ENCODE measurements around the gene BANP.
"Not testable (repeated sequence)": the region's sequence is repeated elsewhere in the genome, so short reads cannot be mapped to it uniquely, and the experiment has no call there.

Gene BANP

DNA sequence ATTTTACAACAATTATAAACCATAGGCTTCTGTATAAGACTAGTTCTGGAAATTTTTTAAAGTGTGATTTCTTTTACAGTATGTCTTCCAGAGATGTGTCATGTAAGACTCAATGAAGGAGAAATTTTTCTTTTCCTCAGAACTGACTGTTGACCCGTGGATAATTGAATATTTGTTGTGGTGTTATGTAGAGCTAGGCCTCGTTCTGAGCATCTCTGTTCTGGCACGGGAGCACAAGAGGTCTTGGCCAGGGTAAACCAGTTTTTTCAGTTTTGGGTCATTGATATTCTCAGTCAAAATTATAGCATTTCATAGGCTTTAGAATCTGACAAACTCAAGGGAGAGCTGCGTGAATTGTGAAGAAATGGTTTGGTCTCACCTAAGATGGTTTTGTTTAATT lies 39.0 kb downstream of the BANP start:
- in situ Hi-C loops (cut with HindIII; ENCODE audit: low sequenced_read_pairs) = not testable (repeated sequence)

DNA sequence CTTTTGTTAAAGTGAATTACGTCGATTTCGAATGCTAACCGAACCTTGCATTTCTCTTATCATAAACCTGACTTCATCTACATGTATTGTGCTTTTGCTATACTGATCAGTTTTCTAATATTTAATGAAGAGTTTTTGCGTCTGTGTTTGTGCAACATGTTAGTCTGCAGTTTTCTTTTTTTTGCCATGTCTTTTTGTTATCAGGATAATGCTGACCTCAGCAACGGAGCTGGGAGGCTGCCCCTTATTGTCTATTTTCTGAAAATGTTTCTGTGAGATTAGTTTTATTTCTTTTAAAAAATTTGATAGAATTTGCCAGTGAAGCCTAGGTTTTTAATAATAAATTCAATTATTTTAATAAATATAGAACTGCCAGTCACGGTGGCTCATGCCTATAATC lies 40.9 kb downstream of the BANP start:
- in situ Hi-C loops (cut with HindIII; ENCODE audit: low sequenced_read_pairs) = not testable (repeated sequence)

DNA sequence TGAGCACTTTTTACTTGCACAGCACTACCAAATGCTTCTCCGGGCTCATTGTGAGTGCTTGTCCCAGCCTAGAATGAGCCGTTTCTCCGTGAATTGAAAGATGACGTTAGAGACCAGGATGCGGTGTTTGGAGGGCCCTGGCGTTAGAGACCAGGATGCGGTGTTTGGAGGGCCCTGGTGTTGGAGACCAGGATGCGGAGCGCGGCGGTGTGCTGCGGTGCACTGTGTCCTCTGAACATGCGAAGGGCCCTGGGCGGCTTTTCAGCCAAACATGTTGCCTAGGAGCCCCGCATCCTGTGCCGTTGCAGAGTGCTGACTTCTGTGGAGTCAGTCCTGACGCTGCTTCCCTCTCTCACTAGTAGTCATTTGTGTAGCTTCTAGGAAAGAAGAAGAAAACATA lies 42.7 kb downstream of the BANP start:
- in situ Hi-C loops (cut with HindIII; ENCODE audit: low sequenced_read_pairs) = no loop called here

DNA sequence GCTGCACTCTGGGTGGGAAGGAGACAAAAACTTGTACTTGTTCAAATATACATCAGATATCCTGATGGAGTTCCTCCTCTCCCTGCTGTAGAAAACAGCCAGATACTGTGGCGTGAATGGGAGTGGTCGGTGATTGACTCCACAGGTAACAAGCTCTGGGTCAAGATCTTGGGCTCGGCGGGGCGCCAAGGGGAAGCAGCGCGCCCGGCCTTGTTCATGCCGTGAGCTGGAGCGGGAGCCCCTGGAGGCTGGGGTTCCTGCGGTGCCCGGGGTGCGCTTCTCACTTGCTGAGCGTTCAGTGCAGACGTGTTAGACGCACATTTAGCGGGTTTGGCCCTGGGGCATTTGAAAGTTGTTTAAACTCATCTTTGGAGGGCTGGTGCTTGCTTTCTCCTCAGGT lies 44.4 kb downstream of the BANP start:
- in situ Hi-C loops (cut with HindIII; ENCODE audit: low sequenced_read_pairs) = no loop called here

DNA sequence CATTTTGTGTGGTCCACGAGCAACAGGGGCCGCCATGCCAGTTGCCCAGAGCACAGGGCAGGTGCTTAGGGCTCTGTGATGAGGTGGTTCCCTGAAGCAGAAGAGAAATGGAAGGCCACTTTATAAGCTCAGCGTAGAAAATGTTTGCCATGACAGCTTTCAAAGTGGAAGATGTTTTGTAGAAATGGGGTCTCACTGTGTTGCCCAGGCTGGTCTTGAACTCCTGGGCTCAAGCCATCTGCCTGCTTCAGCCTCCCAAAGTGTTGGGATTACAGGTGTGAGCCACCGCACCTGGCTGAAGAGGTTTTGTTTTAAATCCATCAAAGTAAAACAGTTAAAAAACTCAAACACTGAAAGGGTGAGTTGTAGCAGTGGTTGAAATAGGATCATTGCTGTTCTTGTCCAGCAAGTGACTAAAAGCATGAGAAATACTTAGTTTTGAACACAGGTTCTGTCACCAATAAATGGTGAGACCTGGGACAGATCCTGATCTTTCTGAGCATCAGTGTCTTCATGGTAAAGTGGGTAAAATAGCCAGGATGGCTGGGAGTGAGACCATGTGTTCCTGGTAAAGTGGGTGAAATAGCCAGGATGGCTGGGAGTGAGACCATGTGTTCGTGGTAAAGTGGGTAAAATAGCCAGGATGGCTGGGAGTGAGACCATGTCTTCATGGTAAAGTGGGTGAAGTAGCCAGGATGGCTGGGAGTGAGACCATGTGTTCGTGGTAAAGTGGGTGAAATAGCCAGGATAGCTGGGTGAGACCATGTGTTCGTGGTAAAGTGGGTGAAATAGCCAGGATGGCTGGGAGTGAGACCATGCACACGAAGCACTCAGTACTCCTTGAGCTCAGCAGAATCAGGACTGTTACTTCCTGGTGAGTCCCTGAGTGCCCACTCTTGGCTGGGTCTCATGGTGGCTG lies 46.0 kb downstream of the BANP start:
- in situ Hi-C loops (cut with HindIII; ENCODE audit: low sequenced_read_pairs) = no loop called here

DNA sequence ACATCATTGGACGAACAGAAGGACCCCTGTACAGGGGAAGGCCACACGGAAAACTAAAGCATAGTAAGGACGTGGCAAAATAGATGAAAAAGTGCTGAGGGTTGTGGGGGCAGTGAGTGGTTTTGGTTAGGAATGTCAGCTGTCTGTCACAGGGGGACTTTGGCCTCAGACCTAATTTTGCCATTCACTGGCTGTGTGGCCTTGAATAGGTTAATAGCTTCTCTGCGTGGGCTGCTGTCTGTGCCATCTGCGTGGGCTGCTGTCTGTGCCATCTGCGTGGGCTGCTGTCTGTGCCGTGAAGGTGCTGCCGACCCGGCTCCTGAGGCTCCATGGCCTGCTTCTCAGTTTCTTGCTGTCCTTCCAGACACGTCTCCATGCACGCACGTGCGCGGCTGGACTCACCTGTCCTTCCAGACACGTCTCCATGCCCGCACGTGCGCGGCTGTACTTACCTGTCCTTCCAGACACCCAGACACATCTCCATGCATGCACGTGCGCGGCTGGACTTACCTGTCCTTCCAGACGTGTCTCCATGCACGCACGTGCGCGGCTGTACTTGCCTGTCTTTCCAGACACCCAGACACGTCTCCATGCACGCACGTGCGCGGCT lies 47.1 kb downstream of the BANP start:
- in situ Hi-C loops (cut with HindIII; ENCODE audit: low sequenced_read_pairs) = not testable (repeated sequence)

DNA sequence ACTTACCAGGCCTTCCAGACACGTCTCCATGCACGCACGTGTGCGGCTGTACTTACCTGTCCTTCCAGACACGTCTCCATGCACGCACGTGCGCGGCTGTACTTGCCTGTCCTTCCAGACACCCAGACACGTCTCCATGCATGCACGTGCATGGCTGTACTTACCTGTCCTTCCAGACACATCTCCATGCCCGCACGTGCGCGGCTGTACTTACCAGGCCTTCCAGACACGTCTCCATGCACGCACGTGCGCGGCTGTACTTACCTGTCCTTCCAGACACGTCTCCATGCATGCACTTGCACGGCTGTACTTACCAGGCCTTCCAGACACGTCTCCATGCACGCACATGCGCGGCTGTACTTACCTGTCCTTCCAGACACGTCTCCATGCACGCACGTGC lies 47.8 kb downstream of the BANP start:
- in situ Hi-C loops (cut with HindIII; ENCODE audit: low sequenced_read_pairs) = not testable (repeated sequence)

DNA sequence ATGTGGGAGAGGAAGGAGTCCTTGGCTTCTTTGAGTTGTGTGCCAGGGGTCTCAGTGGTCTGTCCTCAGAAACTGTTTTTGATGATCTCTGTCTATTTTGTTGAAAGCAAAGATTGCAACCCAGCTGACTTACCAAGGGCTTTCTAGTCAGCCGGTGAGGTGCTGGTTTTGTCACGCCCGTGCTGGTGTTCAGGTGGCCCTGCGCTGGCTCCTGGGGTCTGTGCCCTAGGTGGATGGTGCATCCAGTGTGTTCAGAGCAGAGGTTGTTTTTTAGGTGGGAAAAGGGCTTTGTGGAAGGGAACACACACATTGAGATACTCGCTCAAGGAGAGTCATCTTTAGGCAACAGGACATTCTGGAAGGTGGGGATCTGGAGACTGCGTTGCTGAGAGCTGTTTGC lies 51.0 kb downstream of the BANP start:
- in situ Hi-C loops (cut with HindIII; ENCODE audit: low sequenced_read_pairs) = no loop called here

DNA sequence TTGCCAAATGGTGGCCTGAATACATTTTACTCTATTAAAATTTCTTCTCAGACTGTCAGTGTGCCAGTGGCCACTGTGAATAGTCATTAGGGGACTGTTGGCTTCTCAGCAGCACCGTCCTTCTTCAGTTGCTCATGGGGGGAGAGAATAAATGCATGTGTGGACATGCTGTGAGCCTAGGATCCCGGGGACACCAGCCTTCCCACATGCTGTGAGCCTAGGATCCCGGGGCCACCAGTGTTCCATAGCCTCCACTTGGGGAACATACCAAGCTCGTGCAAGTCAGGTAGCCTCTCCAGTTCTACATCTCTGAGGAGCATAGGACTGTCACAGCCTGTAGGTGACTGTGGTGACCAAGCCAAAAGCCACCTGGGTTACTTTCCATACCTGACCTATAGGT lies 51.5 kb downstream of the BANP start:
- in situ Hi-C loops (cut with HindIII; ENCODE audit: low sequenced_read_pairs) = no loop called here

DNA sequence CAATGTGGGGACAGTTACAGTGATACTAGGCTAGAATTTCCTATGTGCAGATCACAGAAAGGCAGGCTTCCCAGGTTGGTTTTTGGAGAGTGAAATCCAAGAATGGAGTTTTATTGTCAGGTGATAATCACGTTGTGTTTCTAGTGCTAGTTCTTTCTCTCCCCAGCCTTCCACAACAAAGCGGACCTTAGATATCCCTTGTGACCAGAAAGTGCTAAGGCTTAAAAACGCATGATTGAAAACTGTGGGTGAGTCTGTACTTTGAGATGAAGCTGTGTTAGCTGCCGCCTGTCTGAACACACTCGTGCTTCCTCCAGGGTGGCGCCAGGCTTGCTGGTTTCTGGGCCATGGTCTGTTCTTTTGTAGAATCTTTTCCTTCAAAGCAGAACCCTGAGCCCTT lies 52.1 kb downstream of the BANP start:
- in situ Hi-C loops (cut with HindIII; ENCODE audit: low sequenced_read_pairs) = no loop called here

DNA sequence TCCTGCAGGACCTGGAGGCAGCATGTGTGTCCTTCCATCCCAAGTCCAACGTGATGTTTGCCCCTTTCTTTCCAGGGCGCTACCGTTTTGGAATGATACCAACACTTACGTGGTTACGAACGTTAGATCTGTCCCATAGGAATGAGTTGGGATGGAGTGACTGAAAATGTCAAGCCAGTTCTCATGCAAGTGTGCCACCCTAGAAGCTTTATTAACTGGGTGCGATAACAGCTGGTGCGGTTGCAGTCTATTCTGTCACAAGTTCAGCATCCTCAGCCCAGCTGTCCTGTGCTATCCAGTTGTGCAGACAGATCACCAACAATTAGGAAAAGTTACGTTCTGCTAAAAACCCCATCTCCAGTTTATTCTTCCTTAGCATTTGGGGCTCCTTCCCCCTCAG lies 52.5 kb downstream of the BANP start:
- in situ Hi-C loops (cut with HindIII; ENCODE audit: low sequenced_read_pairs) = no loop called here

DNA sequence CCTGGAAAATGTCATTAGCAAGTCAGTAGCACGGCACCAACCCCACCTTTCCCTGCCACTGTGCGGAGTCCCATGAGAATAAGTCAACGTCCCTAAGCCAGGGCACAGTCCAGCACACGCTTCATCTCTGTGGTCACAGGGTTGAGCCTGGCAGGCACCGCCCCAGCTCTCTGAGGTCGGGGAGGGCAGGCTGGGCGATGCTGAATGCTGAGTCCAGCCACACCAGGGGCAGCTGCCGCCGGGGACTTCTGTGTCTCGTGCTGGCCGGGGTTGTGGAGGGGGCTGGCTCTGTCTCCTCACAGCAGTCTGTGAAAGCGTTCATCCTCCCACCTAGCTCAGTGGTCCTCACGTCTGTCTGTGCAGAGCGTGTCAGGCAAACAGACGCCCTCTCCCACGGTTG lies 53.2 kb downstream of the BANP start:
- in situ Hi-C loops (cut with HindIII; ENCODE audit: low sequenced_read_pairs) = no loop called here

DNA sequence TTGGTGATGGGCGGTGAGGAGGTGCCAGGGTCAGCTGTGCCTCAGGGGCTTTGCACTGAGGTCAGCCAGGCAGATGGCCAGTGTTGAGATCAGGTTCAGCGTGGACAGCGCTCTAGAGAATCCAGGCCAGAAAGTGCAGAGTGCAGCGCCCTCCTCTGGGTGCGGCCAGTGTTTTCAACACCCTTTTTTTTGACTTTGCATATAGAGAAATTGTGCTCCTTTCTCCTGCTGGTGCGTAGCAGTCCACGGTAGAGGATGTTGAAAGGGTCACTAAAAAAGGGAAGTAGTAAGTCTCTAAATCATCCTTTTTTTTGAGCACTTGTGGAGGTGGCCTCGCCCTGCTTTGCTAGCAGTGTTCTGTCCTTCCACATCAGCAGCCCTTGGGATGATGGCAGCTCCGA lies 53.9 kb downstream of the BANP start:
- in situ Hi-C loops (cut with HindIII; ENCODE audit: low sequenced_read_pairs) = no loop called here

DNA sequence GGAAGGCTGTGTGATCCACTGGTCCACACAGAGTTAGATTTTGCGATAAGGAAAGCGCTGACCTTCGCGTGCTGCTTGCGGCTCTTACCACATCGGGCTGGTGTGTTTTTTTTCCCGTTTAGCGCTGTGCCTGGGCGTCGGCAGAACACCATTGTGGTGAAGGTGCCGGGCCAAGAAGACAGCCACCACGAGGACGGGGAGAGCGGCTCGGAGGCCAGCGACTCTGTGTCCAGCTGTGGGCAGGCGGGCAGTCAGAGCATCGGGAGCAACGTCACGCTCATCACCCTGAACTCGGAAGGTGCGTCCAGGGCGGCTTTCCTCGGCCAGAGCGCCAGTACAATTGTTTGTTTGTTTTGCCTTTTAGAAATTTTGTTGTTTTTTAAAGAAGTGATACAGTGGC lies 54.7 kb downstream of the BANP start:
- in situ Hi-C loops (cut with HindIII; ENCODE audit: low sequenced_read_pairs) = no loop called here

DNA sequence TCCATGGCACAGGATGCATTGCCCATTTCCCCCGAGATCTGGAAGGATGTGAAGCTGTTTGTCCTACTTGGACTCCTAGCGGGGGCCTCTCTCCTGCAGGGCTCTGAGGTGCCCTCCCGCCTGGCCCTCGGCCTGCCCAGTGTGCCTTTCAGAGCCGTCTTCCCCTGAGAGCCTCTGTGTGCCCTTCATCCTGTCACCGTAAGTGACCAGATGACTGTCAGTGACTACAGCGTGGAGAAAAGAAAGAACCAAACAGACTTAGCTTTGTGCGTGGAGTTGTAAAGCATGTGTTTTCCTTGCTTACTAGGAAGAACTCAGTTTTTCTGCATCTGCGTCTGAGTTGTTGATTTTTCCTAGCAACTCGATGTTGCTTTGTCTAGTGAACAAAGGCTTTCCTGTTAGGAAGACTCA lies 56.1 kb downstream of the BANP start:
- in situ Hi-C loops (cut with HindIII; ENCODE audit: low sequenced_read_pairs) = no loop called here

DNA sequence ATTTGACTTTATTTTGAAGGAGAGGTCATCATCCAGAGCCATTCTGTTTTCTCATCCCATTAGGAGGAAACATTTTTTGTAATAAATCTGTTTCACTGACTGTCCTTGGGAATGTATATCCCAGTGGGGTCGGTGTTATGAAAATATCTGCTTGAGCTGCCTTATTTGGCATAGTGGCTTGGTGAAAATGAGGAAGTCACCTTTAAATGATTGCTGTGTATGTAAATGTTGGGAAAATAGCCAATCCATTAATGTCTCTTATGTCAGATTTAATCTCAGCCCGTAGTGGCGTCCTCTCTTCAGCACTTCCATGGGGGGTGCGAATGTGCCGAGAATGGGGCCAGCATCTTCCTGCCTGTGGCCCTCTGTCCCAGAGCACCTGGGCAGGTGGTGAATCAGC lies 57.6 kb downstream of the BANP start:
- in situ Hi-C loops (cut with HindIII; ENCODE audit: low sequenced_read_pairs) = no loop called here

DNA sequence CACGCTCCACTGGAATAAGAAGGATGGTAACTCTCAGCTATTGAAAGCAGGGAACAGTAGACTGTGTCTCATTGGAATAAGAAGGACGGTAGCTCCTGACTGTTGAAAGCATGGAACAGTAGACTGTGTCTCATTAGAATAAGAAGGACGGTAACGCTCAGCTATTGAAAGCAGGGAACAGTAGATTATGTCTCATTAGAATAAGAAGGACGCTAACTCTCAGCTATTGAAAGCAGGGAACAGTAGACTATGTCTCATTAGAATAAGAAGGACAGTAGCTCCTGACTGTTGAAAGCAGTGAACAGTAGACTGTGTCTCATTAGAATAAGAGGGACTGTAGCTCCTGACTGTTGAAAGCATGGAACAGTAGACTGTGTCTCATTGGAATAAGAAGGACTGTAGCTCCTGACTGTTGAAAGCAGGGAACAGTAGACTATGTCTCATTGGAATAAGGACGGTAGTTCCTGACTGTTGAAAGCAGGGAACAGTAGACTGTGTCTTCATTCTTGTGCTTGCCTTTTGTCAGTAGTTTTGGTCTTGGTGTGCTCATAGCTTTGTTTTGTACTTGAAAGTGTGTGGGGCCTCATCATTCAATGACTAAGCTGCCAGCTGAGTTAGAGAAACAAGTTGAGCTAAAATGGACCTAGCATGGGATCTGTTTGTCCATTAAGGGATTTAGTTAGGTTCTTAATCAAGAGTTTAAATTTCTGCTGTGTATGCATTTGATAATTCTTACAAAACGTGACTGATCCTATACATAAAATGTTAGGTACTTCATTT lies 58.5 kb downstream of the BANP start:
- in situ Hi-C loops (cut with HindIII; ENCODE audit: low sequenced_read_pairs) = no loop called here

DNA sequence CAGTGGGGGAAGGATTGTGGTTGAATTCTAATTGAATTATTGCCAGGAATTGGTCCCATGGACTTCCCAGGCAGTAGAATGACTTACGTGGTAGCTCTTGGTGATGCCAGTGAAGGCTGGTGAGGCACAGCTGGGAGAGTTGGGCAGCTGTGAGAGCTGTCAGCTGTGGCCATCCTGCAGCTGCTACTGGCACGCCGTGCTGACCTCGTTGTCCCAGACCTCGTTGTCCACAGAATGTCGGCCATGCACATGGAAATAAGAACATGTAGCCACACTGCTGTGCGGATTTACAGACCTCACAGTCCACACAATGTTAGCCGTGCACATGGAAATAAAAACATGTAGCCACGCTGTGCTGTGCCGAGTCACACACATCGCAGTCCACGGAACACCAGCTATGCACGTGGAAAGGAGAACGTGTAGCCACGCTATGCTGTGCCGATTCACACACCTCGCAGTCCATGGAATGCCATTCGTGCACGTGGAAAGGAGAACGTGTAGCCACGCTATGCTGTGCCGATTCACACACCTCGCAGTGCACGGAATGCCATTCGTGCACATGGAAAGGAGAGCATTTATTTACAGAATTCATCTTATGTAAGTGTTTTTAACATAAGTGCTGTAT lies 59.2 kb downstream of the BANP start:
- in situ Hi-C loops (cut with HindIII; ENCODE audit: low sequenced_read_pairs) = no loop called here

DNA sequence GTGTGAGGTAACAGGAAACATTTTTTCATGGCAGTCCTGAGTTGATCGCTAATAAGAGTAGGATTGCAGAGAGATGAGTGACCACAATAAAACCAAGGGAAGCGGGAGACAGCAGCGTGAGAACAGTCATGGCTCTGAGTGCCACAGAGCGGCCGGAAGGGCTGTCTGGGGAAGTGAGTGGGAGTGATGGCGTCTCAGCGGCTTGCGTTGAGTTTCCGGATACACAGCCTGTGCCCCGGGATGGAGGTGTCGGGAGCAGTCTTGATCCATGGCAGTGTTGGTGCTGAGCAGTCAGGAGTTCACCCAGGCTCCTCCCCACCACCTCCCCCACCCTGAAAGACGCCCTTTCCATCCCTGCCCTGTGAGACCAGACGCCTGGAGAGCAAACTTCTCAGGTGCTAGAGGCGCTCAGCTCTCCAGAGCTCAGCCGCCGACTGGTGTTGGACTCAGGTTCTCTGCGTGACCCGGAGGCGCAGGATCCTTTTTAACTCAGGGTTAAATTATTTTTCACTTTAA lies 59.8 kb downstream of the BANP start:
- in situ Hi-C loops (cut with HindIII; ENCODE audit: low sequenced_read_pairs) = no loop called here

DNA sequence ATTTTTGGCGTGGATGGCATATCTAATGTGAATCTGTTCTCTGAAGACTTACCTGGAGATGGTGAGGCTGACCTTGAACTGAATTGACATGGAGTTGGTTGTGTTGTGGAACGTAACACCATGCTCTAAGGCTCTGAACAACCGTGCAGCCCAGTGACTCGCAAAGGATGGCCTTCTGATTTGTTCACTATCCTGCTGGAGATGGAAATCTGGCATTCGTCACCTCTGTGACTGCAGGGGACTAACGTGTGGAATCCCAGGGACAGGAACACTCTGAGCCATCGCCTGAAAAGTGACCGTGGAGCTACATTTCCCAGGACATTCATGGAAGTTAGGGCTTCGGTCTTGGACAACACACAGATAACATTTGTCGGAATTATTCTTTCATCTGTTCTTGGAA lies 61.1 kb downstream of the BANP start:
- in situ Hi-C loops (cut with HindIII; ENCODE audit: low sequenced_read_pairs) = no loop called here

DNA sequence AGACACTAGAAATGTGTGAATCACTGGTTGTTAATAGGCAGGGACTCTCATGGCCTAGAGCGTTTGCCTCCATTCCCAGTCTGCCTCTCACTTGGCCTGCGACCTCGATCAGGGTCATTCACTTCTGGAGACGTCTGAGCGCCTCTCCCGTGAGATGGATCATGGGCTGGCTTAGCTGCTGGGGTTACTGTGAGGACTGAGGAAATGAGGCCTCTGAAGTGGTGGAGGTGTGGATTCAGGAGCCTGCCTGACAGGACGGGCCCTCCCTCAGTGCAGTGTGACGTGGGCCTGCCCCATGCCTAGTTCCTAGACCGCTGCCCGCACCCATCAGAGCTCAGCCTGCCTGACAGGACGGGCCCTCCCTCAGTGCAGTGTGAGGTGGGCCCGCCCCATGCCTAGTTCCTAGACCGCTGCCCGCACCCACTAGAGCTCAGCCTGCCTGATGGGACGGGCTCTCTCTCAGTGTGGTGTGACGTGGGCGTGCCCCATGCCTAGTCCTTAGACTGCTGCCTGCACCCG lies 61.9 kb downstream of the BANP start:
- in situ Hi-C loops (cut with HindIII; ENCODE audit: low sequenced_read_pairs) = no loop called here
